GM18951 (cell line): Measurements from ENCODE around the gene FBXW8.

ENCODE experiments used
- POLR2A ChIP-seq: IDR thresholded peaks from 4 replicates; pipeline ENCODE4 v1.6.1; 2011; ENCODE audit warnings: mild to moderate bottlenecking; ENCODE audit not compliant: insufficient read length, insufficient read depth; ENCODE audit errors: extremely low read depth
- in situ Hi-C: fragments of 300-500 bp; cut with MboI; formaldehyde crosslinking; loops from one replicate; pipeline ENCODE4 v1.12.0; 2022; ENCODE audit warnings: low sequenced_read_pairs, mixed read lengths, inconsistent platforms; ENCODE audit not compliant: unreplicated experiment

Gene FBXW8

DNA sequence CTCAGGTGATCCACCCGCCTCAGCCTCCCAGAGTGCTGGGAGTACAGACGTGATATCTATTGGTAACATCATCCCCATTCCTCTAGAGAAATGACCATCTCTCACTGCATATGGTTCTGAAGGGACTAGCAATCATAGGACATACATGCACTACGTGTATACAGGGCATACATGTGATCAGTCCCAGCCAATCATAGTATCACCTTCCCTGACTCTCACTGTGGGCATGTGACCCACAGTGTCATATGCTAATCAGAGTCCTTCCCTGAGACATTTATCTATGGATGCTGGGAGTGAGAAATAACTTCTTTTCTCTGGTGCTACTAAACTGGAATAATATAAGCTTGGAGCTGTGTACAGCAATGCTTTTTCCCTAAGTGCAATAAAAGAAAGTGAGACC lies 12.1 kb upstream of the FBXW8 start:
- no peak for TF ChIP-seq POLR2A
- in situ Hi-C loops, result no loop called here

DNA sequence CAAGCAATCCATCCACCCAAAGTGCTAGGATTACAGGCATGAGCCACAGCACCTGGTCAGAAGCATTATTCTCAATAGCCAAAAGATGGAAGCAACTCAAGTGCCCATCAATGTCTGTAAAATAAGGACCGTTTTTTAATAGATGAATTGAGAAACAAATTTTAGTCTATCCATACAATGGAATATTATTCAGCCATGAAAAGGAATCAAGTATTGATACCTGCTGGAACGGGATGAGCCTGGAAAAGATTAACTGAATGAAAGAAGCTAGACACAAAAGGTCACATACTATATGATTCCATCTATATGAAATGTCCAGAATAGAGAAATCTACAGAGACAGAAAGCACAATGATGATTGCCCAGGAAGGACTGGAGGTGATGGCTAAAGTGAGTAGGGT lies 9.1 kb upstream of the FBXW8 start:
- no peak for TF ChIP-seq POLR2A

DNA sequence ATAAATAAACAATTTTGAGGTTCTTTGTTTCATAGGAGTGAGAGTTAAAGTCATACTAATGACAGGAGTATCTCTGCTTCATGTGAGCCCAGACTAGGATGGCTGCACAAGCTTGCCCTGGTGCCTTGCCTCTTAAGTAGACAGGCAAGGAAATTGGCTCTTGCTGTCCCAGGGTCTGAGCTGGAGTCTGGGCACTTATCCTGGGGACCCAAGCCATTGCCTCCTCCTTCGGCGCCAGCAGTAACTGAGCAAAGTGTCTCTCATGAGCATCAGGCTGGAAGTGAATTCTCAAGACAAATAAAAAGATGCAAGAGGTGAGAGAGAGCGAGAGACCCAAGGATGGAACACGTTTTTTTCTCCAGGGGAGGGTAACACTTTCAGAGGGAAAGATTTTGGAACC lies 6.9 kb upstream of the FBXW8 start:
- in situ Hi-C loops, result no loop called here
- TF ChIP-seq POLR2A, result no peak

More for the DNA sequence above, 9.1 kb upstream of the FBXW8 start:
- in situ Hi-C loops, result no loop called here

DNA sequence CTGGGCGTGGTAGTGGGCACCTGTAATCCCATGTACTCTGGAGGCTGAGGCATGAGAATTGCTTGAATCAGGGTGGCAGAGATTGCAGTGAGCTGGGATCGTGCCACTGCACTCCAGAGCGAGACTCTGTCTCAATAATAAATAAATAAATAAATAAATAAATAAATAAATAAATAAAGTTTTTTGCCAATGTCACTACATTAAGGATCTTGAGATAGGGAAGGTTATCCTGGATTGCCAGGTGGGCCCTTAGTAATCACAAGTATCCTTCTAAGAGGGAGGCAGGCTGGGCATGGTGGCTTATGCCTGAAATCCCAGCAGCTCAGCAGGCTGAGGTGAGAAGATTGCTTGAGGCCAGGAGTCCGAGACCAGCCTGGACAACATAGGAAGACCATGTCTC lies 4.5 kb upstream of the FBXW8 start:
- TF ChIP-seq POLR2A, result no peak
- in situ Hi-C loops, result no loop called here

DNA sequence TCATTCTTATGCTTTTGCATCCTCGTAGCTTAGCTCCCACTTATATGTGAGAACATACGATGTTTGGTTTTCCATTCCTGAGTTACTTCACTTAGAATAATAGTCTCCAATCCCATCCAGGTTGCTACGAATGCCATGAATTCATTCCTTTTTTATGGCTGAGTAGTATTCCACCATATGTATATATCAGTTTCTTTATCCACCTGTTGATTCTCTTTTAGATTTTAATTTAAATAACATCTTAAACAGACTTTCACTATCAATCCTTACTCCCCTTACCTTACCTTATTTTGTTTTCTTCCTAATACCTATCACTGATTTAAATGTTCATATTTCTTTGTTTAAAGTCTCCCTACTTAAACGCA lies 488 bp upstream of the FBXW8 start:
- TF ChIP-seq POLR2A, result no peak
- in situ Hi-C loops, result no loop called here

DNA sequence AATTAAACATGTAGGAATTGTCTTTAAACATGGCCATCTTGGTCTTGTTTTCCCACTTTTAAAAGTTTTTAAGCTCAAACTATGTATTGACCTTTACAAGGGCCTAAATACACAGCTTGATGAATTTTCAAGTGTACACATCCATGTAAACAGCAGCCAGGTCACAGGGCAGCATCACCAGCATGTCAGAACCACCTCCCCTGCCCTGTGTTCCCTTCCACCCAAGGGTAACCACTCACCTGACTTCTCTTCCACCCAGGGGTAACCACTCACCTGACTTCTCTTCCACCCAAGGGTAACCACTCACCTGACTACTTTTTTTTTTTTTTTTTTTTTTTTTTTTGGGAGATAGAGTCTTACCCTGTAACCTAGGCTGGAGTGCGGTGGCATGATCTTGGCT lies 4.6 kb downstream of the FBXW8 start:
- in situ Hi-C loops, result no loop called here
- TF ChIP-seq POLR2A, result no peak

DNA sequence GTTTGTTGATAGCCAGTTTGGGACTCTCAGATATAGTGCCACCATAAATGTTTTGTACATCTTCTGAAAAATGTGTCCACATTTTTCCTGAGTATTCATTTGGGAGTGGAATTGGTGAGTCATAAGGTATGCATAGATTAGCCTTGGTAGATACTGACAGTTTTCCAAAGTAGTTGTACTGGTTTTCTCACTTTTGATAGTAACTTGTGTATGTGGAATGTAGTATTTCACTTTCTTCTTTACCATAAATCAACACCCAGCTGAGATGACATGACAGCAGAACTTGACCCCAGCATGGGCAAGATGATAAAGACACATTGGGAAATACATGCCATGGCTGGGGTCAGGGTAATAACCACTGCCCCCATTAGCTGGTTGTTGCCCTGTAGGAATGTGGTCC lies 5.4 kb downstream of the FBXW8 start:
- no peak for TF ChIP-seq POLR2A
- in situ Hi-C loops, result no loop called here

DNA sequence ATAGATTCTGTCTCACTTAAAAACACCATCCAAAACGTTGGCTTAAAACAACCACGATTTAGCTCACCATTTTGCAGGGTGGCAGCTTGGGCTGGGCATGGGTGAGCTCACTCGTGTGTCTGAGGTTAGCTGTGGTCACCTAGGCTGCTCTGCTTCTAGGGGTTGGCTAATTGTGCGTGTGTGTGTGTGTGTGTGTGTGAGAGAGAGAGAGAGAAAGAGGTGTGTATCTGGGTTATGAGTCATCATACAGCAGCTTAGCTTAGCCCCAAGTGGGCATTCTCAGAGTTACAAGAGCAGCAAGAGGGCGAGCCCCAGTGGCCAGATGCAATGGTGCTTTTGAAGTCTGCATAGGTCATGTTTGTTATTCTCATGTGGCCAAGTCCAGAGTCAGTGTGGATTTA lies 6.0 kb downstream of the FBXW8 start:
- in situ Hi-C loops, result no loop called here
- no peak for TF ChIP-seq POLR2A

DNA sequence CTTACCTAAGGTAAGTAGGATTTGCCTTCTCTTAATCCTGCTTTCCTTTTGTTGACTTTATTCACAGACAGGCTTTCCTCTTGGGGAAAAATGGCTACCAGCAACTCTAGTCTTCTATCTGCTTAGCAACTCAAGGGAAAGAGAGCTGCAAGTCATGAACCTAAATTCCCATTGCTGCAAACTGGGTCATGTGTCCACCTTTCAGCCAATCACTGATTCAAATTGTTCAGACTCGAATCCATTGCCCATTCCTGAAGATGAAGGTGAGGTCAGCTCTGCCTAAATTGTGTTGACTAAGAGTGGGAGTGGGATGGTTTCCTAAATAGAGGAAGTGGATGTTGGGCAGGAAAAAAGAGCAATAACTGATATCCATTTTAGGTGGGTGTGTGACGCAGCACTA lies 7.7 kb downstream of the FBXW8 start:
- in situ Hi-C loops, result no loop called here
- TF ChIP-seq POLR2A, result no peak

DNA sequence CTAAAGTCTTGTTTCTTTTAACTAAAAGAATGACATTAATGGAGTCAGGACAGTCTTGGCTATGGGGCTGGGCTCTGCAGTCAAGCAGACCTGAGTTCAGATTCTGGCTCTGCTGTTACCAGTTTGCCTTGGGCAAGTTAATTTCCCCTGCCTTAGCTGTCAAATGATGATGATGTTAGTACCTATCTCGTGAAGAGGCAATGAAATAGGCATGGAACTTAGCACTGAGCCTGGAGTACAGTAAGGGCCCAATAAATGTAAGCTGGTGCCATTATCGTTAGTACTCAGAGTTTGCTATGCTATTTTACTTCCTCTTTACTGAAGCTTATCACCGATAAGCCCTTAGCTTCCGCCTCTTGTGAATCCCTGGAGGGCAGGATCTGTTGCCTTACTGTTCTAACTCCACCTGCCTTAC lies 8.5 kb downstream of the FBXW8 start:
- in situ Hi-C loops, result no loop called here
- no peak for TF ChIP-seq POLR2A

DNA sequence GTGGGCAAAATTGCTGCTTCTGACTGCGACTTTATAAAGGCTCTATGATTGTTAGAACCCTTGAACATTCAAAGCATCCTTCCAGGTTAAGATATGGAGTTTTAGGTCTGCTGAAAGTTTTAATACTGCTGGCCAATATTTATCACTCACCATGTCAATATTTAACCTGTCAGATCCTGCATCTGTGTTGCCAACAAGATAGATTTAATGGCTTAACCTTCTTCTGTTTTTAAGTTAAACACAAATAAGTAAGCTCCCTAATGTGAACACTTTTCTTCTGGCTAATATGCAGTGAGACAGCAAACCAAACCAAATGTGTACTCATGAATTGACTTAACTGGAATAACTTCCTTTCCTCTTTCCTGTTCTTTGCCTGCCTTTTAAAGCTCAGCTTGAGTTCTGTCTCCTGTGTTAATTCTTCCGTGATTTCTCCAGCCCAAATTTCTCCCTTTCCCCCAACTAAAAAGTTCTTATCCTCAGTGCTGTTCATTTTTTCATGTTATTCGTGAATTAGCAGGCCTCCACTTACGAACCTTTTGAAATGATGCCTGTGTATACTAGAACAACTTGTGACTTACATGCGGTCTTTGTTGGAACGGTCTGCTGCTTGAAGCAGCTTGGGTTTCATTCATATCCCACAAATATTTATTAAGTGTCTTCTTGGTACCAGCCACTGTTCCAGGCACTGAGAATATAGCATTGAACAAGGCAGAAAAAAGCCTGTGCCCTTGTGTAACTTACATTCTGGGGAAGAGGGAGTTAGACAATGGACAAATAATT lies 9.1 kb downstream of the FBXW8 start:
- in situ Hi-C loops, result no loop called here
- no peak for TF ChIP-seq POLR2A

DNA sequence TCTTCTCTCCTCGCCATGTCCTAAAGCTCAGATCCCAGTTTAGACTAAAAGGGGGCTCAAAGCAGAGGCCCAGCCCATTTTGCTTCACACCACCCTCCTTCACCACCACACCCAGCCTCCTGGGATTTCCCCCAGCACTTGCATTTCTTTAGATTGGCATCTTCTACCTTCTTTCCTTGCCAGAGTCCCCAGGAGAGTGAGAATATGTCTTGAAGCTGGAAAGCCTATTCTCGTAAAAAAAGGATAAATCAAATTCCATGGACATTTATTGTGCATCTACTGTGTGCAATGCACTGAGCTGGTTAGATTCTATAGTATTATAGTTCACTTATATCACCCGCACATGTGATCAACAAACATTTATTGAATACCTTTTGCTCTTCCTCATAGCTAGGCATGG lies 10.2 kb downstream of the FBXW8 start:
- in situ Hi-C loops, result no loop called here
- no peak for TF ChIP-seq POLR2A

DNA sequence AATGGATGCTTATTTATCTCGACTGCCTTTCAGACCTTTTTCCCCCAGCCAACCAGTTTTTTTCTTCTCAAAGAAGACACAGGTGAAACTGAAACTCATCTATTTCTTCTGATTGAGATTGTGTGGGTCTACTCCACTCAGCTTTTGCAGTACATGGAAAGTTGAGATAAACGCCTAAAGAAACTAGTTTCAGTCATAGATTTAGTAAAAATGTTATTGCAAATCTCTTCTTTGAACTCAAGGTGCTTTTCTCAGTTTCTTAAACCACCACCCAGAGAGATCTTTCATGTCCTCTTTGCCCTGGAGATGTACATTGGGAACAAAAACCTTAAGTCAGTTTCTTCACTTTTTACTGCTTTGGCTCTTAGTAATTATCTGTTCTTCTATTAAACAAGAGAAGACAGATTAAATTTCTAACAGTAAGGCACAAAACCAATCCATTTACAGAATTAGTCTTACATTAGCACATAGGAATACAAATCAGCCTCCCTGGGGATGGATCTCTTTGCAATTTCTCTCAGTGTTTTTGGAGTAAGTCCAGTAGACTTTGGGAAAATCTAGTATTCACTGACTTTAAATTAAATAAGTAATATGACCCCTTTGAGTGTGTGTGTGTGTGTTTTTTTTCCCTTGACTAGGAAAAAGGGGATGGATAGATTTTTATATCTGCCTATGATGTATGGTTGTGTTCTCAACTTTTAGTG lies 11.6 kb downstream of the FBXW8 start:
- in situ Hi-C loops, result no loop called here

DNA sequence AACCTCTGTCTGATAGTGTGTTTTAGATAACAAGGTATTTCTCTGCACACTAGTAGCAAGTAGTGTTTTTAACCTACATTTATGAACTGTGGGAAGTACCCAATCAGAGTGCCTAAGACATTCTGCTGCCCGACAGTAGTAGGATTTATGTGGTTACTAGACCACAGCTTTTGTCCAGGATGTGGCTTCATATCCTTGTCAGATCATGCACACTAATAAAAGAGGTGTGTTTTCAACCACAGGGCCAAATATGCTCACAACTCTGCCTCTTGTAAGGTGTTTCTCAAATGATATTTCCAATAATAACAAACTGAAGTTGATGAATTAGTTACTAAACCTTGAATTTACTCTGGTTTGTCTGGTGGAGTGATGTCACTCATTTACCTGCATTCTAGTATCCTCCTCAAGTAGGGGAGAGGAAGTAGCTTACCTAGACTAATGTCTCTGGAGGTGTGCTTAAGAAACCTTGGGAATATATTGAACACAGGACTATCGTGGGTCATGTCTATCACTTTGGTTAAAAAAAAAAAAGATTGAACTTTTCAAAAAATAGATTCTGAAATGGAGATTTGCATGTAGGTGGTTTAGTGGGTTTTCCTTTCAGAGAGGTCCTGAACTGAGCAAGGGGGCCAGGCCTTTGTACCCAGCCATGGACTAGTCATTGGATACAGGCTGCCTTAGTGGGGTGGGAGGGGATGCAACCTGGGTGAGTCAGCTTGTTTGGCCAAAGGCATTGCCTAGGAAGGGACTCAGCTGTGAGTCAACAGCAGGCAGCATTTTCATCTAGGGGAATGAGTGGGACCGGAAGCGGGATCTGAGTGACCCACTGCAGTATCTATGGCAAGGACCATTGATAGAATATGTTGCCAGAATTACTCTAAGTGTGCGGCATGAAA lies 14.1 kb downstream of the FBXW8 start:
- no peak for TF ChIP-seq POLR2A
- in situ Hi-C loops, result no loop called here

More for the DNA sequence above, 11.6 kb downstream of the FBXW8 start:
- no peak for TF ChIP-seq POLR2A
